GM15510 (cell line): ENCODE results near the gene MRPL17.

Source experiments
- POLR2A ChIP-seq: IDR thresholded peaks from 3 replicates; pipeline ENCODE4 v1.6.1; 2011; ENCODE audit warnings: borderline replicate concordance; ENCODE audit not compliant: insufficient read length; ENCODE audit errors: extremely low read depth

The MRPL17 gene

DNA sequence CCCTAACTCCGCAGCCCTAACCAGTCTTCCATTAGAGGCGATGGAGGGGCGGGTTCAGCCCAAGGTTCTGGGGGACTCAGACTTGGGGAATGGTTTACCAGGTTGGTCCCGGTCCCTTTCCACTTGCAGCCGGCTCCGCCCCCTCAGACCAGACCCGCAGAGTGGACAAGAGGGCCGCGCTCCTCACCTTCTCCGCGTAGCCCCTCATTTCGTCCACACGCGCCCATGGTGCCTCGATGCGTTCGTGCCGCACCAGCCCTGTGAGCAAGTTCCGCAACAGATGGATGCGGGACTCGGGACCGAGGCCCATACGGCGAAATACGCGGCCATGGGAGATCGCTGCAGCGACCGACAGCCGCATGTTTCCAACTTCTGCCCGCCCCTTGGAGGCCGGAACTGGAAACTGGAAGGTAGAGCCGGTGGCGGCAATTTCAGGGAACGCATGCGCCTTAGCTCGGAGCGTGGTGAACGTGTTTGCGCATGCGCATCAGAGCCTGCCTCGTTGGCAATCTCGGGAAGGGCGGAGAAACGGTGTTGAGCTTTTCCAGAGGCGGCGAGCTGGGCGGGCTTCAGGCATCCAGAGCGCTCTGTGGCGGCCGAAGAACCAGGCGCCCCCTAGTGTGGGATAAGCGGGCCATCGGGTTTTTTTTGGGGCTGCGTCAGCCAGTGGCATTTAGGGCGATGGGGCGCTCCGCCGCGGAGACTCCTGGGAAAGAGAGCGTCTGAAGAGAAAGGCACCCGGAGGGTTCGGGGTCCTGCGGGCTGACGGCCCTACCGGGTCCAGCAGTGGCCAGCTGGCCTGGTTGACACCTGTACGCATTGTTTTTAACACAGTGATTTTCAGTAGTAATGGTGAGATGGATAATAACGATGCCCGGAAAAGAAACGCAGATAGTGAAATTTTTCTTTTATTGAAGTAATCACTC is at the start of gene MRPL17:
Gene MRPL17 (minus strand): TSS at position 405 of the 926 bp plus-strand sequence. CDS start 44 bp downstream, at position 361.
- TF ChIP-seq POLR2A = peak; percentile 92

GRCh38 chr11:6727971-6728760 is 45.0 kb upstream of the MRPL17 start:
- TF ChIP-seq POLR2A = no peak

DNA sequence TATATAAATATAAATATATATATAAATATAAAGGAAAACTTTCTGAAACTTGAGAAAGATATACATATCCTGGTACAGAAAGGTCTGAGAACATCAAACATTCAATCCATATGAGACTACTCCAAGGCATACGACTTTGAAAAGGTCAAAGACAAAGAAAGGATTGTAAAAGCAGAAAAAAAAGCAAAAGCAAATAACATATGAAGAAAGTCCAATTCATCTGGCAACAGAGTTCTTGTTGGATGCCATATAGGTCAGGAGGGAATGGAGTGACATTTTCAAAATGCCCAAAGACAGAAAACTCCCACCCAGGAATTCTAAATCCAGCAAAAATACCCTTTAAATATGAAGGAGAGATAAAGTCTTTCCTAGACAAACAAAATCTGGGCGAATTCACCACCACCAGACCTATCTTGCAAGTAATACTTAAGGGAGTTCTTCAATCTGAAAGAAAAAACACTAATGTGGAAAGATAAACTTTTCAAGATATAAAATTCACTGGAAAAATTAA is 42.3 kb upstream of the MRPL17 start:
- TF ChIP-seq POLR2A = no peak

DNA sequence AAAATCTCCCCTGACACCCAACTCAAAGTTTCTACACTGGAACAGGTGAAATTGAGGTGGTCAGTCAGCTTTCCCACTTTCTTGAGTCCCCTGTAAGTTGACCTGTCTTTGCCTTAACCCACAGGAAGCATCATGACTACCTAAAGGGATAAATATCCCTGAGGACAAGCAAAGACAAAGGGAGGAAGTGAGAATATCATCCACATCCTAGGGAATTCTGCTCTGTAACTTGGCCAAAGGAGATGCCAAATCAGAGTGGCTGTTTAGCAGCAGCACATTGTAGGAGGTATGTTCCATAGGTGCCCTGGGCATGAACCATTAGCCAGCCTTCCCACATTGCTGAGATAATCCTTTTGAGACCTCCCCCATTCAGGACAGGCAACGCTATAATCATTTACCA is 40.9 kb upstream of the MRPL17 start:
- TF ChIP-seq POLR2A = no peak

DNA sequence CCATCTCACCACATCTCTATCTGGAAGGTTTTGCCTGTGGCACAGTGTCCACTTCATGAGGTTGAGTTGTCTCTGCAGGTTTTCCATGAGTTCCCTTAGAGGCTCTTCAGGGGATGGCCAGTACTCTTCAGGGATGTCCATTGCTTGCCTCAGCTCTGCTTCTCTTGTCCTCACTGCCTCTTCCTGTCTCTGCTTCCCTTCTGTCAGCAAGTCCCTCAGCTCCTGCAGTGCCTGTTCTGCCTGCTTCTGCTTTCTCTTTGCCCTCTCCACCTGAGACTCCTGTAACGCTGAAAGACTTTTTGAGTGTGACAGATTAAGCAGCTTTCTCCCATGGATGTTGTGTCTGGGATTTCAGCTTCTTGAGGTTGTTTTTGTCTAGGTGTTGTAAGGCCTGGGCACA is 38.2 kb upstream of the MRPL17 start:
- TF ChIP-seq POLR2A = no peak

- TF ChIP-seq POLR2A = no peak
Measured at GRCh38 chr11:6719576-6719975, 36.4 kb upstream of the MRPL17 start.

- TF ChIP-seq POLR2A = no peak
Measured at GRCh38 chr11:6717426-6717825, 34.3 kb upstream of the MRPL17 start.

GRCh38 chr11:6708876-6709275 is 25.7 kb upstream of the MRPL17 start:
- no peak for TF ChIP-seq POLR2A

DNA sequence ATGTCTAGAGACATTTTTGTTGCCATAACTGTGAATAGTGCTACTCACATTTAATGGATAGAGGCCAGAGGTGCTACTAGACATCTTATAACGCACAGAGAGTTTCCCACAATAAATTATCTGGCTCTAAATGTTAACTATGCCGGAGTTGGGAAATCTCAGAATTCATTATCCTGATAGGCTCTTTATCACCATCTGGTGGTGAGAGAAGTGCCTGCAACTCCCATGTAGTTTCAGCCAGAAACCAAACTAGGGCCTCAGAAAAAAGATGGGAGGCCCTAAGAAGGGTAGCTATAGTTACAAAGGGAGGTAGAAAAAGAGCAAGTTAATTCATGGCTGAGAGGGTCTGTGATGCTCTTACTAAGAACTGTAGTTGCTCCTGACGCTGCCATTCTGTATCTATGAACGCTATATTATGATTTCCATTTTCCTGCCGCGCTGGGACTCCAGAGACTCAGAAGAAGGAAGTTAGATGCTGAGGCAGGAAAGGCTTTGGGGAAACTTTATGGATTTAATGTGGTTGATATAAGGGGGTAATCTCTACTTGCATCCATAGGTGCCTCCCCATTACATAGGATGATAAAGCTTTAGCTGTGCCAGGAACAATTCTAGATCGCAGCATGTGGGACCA is 22.9 kb upstream of the MRPL17 start:
- no peak for TF ChIP-seq POLR2A

- TF ChIP-seq POLR2A = no peak
Measured at GRCh38 chr11:6703247-6704063, 20.3 kb upstream of the MRPL17 start.

DNA sequence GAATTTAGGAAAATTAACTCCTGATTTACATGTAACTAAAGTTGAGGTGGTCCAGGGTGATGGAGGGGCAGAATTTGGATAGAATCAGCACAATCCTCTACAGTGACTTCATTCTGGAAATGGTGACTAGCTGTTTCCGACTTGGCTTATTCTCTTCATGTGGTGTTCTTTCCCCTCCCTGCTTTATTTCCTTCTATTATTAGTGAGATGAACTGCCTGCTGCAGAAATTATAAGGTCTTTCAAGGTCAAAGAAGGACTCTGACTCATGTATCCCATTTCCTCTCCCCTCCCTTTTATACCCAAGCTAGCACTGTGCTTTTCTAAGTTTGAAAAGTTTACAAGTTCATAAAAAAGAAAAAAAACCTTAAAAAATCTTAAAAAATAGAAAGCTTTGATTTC is 12.2 kb upstream of the MRPL17 start:
- no peak for TF ChIP-seq POLR2A

DNA sequence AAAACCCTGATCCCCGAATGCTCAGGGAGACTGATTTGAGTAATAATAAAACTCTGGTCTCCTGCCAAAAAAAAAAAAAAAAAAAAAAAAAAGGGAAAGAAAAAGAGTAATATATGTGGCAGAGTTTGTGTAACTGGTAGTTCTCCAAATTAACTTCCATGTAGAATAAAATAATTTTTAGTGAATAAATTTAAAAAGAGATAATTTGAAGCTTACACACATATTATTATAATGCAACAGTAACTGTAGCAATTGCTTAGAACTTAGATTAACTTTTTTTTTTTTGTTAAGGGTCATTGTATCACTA is 11.0 kb upstream of the MRPL17 start:
- no peak for TF ChIP-seq POLR2A

DNA sequence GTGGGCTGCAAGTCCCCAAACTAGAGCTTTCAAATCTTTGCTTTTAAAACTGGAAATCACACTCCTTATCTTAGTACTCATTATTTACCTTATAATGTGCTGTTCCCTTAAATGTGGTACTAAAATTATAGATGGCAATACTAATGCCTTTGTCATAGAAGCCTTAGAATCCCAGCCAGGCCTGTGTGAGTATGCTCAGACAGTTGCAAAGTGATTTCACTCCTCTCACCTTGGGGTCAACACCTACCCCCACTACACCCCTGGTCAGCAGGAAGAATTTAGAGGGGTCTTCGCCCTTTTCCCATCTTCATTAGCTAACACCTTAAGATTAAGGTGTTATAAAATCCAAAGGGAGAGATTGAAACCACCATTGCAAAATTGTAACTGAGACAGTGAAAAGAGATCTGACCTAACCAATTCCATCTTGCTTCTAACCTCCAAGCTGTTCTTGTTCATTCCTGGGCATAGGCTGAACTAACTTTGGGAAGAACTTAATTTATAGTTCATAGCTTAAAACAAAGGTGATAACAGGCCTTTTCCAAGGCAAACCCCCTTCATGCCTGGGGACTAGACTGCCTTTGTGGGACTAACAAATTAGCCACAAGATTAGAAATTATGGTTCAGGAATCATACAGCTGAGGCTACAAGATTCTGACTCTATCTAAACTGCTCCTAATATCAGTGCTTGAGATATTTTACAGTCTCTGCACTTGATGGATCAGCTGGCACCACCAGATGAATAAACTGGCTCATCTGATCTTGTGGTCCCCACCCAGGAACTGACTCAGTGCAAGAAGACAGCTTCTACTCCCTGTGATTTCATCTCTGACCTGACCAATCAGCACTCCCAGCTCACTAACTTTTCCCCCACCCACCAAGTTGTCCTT is 10.4 kb upstream of the MRPL17 start:
- TF ChIP-seq POLR2A = no peak
